Measurements from ENCODE around the gene AREL1.
A peak's percentile ranks its signal among the peaks of the same experiment; 100 is the strongest.
"Not testable (repeated sequence)": the region's sequence is repeated elsewhere in the genome, so short reads cannot be mapped to it uniquely, and the experiment has no call there.

Gene AREL1, protein sequence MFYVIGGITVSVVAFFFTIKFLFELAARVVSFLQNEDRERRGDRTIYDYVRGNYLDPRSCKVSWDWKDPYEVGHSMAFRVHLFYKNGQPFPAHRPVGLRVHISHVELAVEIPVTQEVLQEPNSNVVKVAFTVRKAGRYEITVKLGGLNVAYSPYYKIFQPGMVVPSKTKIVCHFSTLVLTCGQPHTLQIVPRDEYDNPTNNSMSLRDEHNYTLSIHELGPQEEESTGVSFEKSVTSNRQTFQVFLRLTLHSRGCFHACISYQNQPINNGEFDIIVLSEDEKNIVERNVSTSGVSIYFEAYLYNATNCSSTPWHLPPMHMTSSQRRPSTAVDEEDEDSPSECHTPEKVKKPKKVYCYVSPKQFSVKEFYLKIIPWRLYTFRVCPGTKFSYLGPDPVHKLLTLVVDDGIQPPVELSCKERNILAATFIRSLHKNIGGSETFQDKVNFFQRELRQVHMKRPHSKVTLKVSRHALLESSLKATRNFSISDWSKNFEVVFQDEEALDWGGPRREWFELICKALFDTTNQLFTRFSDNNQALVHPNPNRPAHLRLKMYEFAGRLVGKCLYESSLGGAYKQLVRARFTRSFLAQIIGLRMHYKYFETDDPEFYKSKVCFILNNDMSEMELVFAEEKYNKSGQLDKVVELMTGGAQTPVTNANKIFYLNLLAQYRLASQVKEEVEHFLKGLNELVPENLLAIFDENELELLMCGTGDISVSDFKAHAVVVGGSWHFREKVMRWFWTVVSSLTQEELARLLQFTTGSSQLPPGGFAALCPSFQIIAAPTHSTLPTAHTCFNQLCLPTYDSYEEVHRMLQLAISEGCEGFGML

DNA sequence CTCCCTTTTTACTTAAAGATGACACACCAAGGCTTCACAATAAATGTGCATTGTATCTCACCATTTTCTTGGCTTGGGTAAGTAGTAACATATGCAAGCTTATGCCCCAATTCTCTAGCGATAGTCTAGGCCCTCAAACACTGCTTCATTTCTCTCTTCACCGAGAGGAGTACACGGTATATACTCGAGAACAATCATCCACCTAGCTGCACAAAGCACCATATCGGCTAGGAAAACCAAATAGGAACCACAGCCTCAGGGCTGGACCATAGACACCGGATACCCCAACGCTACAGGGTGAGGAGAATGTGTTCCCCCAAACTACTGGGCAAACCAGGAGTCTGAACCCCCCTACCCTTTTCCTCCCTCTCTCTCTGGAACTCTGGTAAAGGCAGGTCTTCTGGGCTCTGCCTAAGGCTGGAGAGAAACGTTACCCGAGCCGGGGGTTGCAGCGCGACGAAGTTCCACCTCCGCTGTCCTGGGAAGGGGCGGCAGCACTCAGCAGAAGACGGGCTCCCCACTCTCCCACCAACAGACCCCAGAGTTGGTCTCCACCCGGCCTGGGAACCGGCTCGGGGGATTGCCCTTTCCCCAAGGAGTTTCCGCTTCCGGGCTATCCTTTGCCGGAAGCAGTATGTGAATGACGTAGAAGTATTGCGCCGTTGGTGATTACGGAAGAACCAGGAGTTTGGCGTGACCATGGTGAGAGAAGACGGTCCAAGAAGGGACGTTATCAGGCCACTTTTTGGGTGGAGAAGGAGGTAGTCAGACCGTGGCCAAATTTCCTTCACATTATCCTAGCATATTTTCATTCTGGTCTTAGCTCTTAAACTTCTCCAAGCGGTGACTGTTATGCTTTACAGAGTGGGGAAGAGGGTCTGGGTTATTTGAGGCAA, at the start of gene AREL1, which contains the start of gene FCF1:
TSS of gene AREL1 (minus strand) at position 582 of the 896 bp plus-strand sequence. CDS start 27,465 bp downstream, outside the sequence.
TSS of gene FCF1 (plus strand) at position 646 of the 896 bp plus-strand sequence. CDS start at position 700, 54 bp downstream.
- ATAC-seq (replicated peaks; ENCODE audit: extremely low read depth, poor library complexity, severe bottlenecking) (peak; percentile 97), DNase-seq (ENCODE audit: low spot score in 2 of 2) (peak; percentile 59 to 76)
- peaks cover 49% of the 10 kb centered on the region for H3K4me1 Mint-ChIP-seq

DNA sequence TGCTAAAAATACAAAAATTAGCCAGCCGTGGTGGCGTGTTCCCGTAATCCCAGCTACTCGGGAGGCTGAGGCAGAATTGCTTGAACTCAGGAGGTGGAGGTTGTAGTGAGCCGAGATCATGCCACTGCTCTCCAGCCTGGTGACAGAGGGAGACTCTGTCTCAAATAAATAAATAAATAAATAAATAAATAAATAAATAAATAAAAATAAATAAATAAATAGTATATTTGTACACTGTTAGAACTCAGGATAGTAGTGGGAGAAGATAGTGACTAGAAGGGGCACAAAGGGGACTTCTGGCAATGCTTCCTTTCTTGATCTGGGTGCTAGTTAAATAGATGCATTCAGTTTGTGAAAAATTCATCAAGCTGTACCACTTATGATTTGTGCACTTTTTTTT, 45.6 kb upstream of the AREL1 start:
- ATAC-seq (replicated peaks; ENCODE audit: extremely low read depth, poor library complexity, severe bottlenecking); H3K4me1 Mint-ChIP-seq; H3K27ac Mint-ChIP-seq (ENCODE audit: low read depth); H3K27me3 Mint-ChIP-seq; DNase-seq (ENCODE audit: low spot score in 2 of 2); H3K4me3 Mint-ChIP-seq; H3K36me3 Mint-ChIP-seq (ENCODE audit: insufficient read depth); H3K9me3 Mint-ChIP-seq: not testable (repeated sequence)

More for the DNA sequence above, at the start of gene AREL1, which contains the start of gene FCF1:
- peak within 1 kb of the TSS; percentile 96 for H3K4me3 Mint-ChIP-seq
- no peaks in the 10 kb centered on the region for H3K27me3 Mint-ChIP-seq
- H3K9me3 Mint-ChIP-seq = no peaks in the 10 kb centered on the region
- H3K27ac Mint-ChIP-seq (ENCODE audit: low read depth) = peak within 1 kb of the TSS; percentile 99
- H3K36me3 Mint-ChIP-seq (ENCODE audit: insufficient read depth) = peaks cover 35% of the 10 kb centered on the region

DNA sequence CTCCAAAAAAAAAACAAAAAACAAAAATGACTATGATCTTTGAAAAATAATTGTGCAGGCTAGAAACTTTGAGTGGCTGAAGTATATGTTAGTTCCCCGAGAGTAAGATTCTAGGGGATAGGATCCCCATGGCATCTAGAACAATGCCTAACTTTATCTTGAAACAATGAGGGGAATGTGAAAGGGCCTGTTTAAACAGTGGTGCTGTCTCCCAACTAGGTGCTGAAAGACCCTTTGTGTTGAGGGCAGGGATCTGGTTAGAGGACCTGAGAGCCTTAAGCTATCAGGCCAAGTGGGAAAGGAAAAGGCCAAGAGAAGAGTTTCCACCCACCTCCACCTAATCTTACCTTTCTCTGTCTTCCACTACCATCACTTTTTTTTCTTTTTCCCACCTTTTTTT, 43.4 kb upstream of the AREL1 start:
- Mint-ChIP-seq H3K36me3 (ENCODE audit: insufficient read depth) (no peaks in the 10 kb centered on the region), H3K27me3 (no peaks in the 10 kb centered on the region), H3K4me1 (no peaks in the 10 kb centered on the region), H3K4me3 (no peak overlapping the region), H3K9me3 (peaks cover 6% of the 10 kb centered on the region), H3K27ac (ENCODE audit: low read depth) (no peak overlapping the region)
- ATAC-seq (replicated peaks; ENCODE audit: extremely low read depth, poor library complexity, severe bottlenecking) (no peak), DNase-seq (ENCODE audit: low spot score in 2 of 2) (no peak)

DNA sequence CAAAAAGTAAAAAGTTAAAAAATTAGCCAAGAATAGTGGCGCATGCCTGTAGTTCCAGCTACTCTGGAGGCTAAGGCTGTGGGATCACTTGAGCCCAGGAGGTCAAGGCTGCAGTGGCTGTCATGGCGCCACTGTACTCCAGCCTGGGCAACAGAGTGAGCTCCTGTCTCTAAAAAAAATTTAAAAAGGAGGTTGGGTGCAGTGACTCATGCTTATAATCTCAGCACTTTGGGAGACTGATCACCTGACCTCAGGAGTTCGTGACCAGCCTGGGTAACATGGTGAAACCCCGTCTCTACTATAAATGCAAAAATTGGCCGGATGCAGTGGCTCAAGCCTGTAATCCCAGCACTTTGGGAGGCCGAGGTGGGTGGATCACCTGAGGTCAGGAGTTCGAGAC, 42.0 kb upstream of the AREL1 start:
- Mint-ChIP-seq H3K36me3 (ENCODE audit: insufficient read depth) (no peaks in the 10 kb centered on the region), H3K4me1 (no peaks in the 10 kb centered on the region), H3K27me3 (no peaks in the 10 kb centered on the region), H3K4me3 (no peak overlapping the region), H3K27ac (ENCODE audit: low read depth) (no peak overlapping the region), H3K9me3 (peaks cover 6% of the 10 kb centered on the region)
- DNase-seq (ENCODE audit: low spot score in 2 of 2) (no peak), ATAC-seq (replicated peaks; ENCODE audit: extremely low read depth, poor library complexity, severe bottlenecking) (no peak)

DNA sequence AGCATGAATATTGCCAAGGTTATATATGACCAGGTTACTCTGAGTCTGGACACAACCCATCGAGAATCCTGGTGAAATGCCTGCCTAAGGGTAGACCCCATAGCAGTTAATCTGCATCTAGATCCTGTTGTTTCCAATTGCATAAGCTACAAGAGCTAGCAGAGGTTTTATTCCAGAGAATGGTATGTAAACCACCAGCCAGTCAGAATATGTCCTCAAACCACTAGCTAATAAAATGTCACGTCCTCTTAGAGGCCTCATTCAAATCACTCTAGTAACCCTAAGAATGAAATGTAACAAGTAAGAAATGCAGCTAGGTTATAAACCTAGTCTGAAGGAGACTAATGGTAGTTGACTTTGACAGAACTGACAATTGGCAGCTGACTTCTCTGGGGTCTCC, 41.3 kb upstream of the AREL1 start:
- no peaks in the 10 kb centered on the region for H3K27me3 Mint-ChIP-seq
- H3K4me3 Mint-ChIP-seq = no peak overlapping the region
- no peaks in the 10 kb centered on the region for H3K36me3 Mint-ChIP-seq (ENCODE audit: insufficient read depth)
- DNase-seq (ENCODE audit: low spot score in 2 of 2) = no peak
- no peak overlapping the region for H3K27ac Mint-ChIP-seq (ENCODE audit: low read depth)
- no peaks in the 10 kb centered on the region for H3K4me1 Mint-ChIP-seq
- H3K9me3 Mint-ChIP-seq = peaks cover 6% of the 10 kb centered on the region
- no peak for ATAC-seq (replicated peaks; ENCODE audit: extremely low read depth, poor library complexity, severe bottlenecking)

DNA sequence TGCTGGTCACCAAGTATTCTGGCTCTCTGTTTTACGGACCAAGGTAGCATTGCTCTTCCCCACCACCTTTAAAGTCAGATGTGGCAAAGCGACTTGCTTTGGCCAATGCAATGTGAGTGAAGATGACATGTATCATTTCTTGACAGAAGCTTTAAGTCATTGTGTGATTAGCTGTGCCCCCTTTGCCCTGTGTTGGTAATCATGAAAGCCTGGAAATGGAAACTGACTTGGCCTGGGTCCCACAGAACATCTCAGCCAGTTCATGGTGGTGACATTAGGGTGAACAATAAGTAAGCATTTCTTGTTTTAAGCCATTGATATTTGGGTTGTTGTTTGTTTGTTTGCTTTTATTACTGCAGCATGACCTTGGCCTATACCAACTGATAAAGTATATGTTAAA, 34.4 kb upstream of the AREL1 start:
- H3K27ac Mint-ChIP-seq (ENCODE audit: low read depth) = no peak overlapping the region
- no peak overlapping the region for H3K4me3 Mint-ChIP-seq
- no peak for DNase-seq (ENCODE audit: low spot score in 2 of 2)
- no peaks in the 10 kb centered on the region for H3K27me3 Mint-ChIP-seq
- H3K36me3 Mint-ChIP-seq (ENCODE audit: insufficient read depth) = peaks cover 2% of the 10 kb centered on the region
- ATAC-seq (replicated peaks; ENCODE audit: extremely low read depth, poor library complexity, severe bottlenecking) = no peak
- H3K9me3 Mint-ChIP-seq = peaks cover 6% of the 10 kb centered on the region
- no peaks in the 10 kb centered on the region for H3K4me1 Mint-ChIP-seq

DNA sequence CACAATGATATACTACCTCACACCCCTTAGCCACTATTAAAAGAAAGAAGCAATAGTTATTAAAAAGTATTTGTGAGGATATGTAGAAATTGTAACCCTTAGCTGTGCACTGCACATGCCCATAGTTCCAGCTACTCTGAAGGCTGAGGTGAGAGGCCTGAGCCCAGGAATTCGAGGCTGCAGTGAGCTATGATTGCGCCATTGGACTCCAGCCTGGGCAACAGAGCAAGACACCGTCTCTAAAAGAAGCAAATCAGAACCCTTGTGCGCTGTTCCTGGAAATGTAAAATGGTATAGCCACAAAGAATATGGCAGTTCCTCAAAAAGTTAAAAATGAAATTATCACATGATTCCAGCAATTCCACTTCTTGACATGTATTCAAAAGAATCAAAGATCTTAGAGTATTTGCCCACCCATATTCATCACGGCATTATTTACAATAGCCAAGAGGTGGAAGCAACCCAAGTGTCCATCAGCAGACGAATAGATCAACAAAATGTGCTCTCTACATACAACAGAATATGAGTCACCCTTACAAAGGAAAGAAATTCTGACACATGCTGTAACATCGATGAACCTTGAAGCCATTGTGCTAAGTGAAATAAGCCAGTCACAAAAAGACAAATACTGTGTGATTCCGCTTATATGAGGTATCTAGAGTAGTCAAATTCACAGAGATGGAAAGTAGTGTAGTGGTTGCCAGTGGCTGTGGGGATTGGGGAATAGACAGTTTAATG, 26.6 kb upstream of the AREL1 start:
- no peak for DNase-seq (ENCODE audit: low spot score in 2 of 2)
- Mint-ChIP-seq H3K27ac (ENCODE audit: low read depth) (no peak overlapping the region), H3K9me3 (no peaks in the 10 kb centered on the region), H3K27me3 (no peaks in the 10 kb centered on the region), H3K36me3 (ENCODE audit: insufficient read depth) (peaks cover 34% of the 10 kb centered on the region), H3K4me3 (no peak overlapping the region), H3K4me1 (no peaks in the 10 kb centered on the region)
- no peak for ATAC-seq (replicated peaks; ENCODE audit: extremely low read depth, poor library complexity, severe bottlenecking)

DNA sequence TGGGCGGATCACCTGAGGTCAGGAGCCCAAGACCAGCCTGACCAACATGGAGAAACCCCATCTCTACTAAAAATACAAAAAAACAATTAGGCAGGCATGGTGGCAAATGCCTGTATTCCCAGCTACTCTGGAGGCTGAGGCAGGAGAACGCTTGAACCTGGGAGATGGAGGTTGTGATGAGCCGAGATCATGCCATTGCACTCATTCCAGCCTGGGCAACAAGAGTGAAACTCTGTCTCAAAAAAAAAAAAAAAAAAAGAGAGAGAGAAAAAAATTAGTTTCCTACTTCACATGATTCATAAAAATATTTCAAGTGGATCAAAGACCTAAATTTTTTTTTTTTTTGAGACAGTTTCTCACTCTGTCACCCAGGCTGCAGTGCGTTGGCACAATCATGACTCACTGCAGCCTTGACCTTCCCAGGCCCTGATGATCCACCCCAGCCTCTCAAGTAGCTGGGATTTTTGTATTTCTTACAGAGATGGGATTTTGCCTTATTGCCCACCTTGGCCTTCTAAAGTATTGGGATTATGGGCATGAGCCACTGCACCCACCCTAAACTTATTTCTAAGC, 25.0 kb upstream of the AREL1 start:
- H3K27me3 Mint-ChIP-seq = no peaks in the 10 kb centered on the region
- no peaks in the 10 kb centered on the region for H3K9me3 Mint-ChIP-seq
- H3K4me3 Mint-ChIP-seq = no peak overlapping the region
- no peaks in the 10 kb centered on the region for H3K4me1 Mint-ChIP-seq
- H3K27ac Mint-ChIP-seq (ENCODE audit: low read depth) = no peak overlapping the region
- DNase-seq (ENCODE audit: low spot score in 2 of 2) = no peak
- no peak for ATAC-seq (replicated peaks; ENCODE audit: extremely low read depth, poor library complexity, severe bottlenecking)
- H3K36me3 Mint-ChIP-seq (ENCODE audit: insufficient read depth) = peaks cover 39% of the 10 kb centered on the region

DNA sequence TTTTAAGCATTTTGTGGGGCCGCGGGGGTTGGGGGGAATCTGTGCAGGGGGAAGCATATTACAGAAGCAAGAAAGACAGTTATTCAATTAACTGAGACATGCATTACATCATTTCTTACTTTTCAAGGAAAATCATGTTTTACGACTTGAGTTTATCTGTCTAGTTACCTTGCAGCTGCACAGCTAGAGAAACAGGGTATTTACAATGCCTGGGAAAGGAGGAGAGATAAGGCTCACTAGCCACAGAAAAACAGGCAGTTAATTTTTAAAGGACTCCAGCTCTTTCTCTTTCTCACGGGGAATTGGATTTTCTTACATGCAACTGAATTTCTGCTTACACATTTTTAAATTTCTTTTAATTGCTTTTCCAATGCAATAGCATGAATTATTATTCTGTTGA, 22.2 kb upstream of the AREL1 start:
- H3K9me3 Mint-ChIP-seq = no peaks in the 10 kb centered on the region
- ATAC-seq (replicated peaks; ENCODE audit: extremely low read depth, poor library complexity, severe bottlenecking) (no peak), DNase-seq (ENCODE audit: low spot score in 2 of 2) (no peak)
- H3K4me3 Mint-ChIP-seq = no peak overlapping the region
- no peaks in the 10 kb centered on the region for H3K4me1 Mint-ChIP-seq
- H3K36me3 Mint-ChIP-seq (ENCODE audit: insufficient read depth) = peaks cover 47% of the 10 kb centered on the region
- no peaks in the 10 kb centered on the region for H3K27me3 Mint-ChIP-seq
- no peak overlapping the region for H3K27ac Mint-ChIP-seq (ENCODE audit: low read depth)

DNA sequence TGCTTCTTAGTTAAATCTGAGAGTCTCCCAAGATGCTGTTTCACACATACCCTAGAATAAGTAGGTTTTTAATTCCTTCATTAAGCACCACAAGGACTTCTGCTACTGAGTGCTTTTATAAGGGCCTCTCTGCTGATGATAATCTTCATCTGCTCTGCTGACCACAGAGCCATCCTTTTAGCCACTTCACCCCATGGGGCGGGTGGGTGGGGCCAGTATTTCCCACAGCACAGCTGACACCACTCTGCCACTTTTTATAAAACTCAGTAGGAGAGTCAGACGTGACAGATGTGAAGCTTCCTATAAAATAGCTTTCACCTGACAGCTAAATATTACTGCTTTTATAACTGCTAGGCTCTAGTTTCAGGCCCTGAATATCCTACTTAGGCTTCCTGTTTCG, 20.3 kb upstream of the AREL1 start:
- Mint-ChIP-seq H3K36me3 (ENCODE audit: insufficient read depth) (peaks cover 49% of the 10 kb centered on the region), H3K4me3 (no peak overlapping the region), H3K9me3 (no peaks in the 10 kb centered on the region), H3K27ac (ENCODE audit: low read depth) (no peak overlapping the region), H3K27me3 (no peaks in the 10 kb centered on the region), H3K4me1 (peaks cover 6% of the 10 kb centered on the region)
- ATAC-seq (replicated peaks; ENCODE audit: extremely low read depth, poor library complexity, severe bottlenecking) (no peak), DNase-seq (ENCODE audit: low spot score in 2 of 2) (no peak)

DNA sequence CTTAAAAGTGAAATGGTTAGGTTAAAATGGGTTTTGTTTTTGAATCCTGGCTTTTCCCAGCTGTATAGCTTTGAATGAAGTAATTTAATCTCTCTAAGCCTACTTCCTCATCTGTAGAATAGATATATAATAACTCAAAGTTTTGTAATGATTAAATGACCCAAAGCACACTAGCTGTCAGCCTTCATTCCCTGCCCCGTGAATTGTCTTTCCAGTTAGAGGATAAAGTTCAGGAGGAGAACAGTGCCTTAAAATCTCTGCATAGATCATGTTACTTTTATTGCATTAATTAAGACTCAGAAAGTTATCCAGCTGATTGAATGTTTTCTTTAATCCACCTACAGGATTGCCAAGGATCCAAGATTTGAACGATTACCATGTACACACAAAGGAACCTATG, 19.5 kb upstream of the AREL1 start:
- no peak overlapping the region for H3K4me3 Mint-ChIP-seq
- H3K27ac Mint-ChIP-seq (ENCODE audit: low read depth) = no peak overlapping the region
- H3K36me3 Mint-ChIP-seq (ENCODE audit: insufficient read depth) = peaks cover 46% of the 10 kb centered on the region
- no peak for ATAC-seq (replicated peaks; ENCODE audit: extremely low read depth, poor library complexity, severe bottlenecking)
- no peak for DNase-seq (ENCODE audit: low spot score in 2 of 2)
- no peaks in the 10 kb centered on the region for H3K27me3 Mint-ChIP-seq
- H3K4me1 Mint-ChIP-seq = peaks cover 6% of the 10 kb centered on the region
- H3K9me3 Mint-ChIP-seq = no peaks in the 10 kb centered on the region

All from central memory CD8-positive, alpha-beta T cell (primary cell).